ENCODE results near the gene CATSPERE. TPM values are rescaled to one million over a fixed set of nuclear protein-coding genes. Genes with fewer than 3 reads are reported as not detected.

The CATSPERE gene
- total and polyA plus RNA-seq, 9 of the 15 experiments (the other 6 are each of a cell fraction or from before 2014, with no cell fraction given) = 0.06 to 0.16 (median 0.09) TPM; not detected in 3

GRCh38 chr1:244451951-244452795 is 8.9 kb upstream of the CATSPERE start (continued):
- TF ChIP-seq CBFB (CRISPR knock-in tag; IDR thresholded peaks at IDR 0.05) = no peak
- TF ChIP-seq SIRT6 (IDR thresholded peaks at IDR 0.05; ENCODE audit: low read depth, low read length) = no peak
- no peak for TF ChIP-seq E2F3 (CRISPR knock-in tag; IDR thresholded peaks at IDR 0.05)
- TF ChIP-seq TBL1XR1 (IDR thresholded peaks at IDR 0.05; ENCODE audit: low read length in 2 of 2) = no peak; a peak in 1 of 4 replicates
- no peak for TF ChIP-seq GTF2B (IDR thresholded peaks at IDR 0.05; ENCODE audit: extremely low read depth, insufficient read length)
- TF ChIP-seq DLX4 (CRISPR knock-in tag; IDR thresholded peaks at IDR 0.05) = no peak
- no peak for TF ChIP-seq TARDBP (IDR thresholded peaks at IDR 0.05)
- no peak for TF ChIP-seq ZNF398 (CRISPR knock-in tag; IDR thresholded peaks at IDR 0.05)
- no peak for TF ChIP-seq SNRNP70 (optimal IDR thresholded peaks at IDR 0.05; ENCODE audit: low read depth, low read length)
- no peak for TF ChIP-seq FOXP4 (CRISPR knock-in tag; IDR thresholded peaks at IDR 0.05; ENCODE audit: borderline replicate concordance)
- TF ChIP-seq NFRKB (IDR thresholded peaks at IDR 0.05; ENCODE audit: low read depth) = 0 out of 2 replicates have a peak, but pooled peaks have one; percentile 48
- TF ChIP-seq MTA1 (IDR thresholded peaks at IDR 0.05; ENCODE audit: borderline replicate concordance) = 0 out of 2 replicates have a peak, but pooled peaks have one; percentile 41
- no peak for TF ChIP-seq ZNF696 (CRISPR knock-in tag; conservative IDR thresholded peaks at IDR 0.05)
- TF ChIP-seq CEBPG (CRISPR knock-in tag; IDR thresholded peaks at IDR 0.05) = no peak
- TF ChIP-seq CEBPG (tag; conservative IDR thresholded peaks at IDR 0.05 in 1 of 2, IDR thresholded peaks at IDR 0.05 in 1 of 2) = no peak
- no peak for TF ChIP-seq NFXL1 (CRISPR knock-in tag; IDR thresholded peaks at IDR 0.05)
- TF ChIP-seq ETV5 (CRISPR knock-in tag; IDR thresholded peaks at IDR 0.05; ENCODE audit: low read depth) = no peak
- TF ChIP-seq NR2C1 (IDR thresholded peaks at IDR 0.05) = peak; percentile 42; the same call in 1 of the 2 replicates
- TF ChIP-seq NR2C1 (tag; IDR thresholded peaks at IDR 0.05) = peak; percentile 83
- TF ChIP-seq RBFOX2 (IDR thresholded peaks at IDR 0.05; ENCODE audit: low read depth, low read length) = no peak
- TF ChIP-seq CTCF (IDR thresholded peaks at IDR 0.05 in 2 of 3, conservative IDR thresholded peaks at IDR 0.05 in 1 of 3; ENCODE audit: insufficient read depth in 2 of 3, low read depth in 1 of 3, low read length in 3 of 3) = peak; percentile 70 to 91 (median 71)
- peak; percentile 84; the same call in 1 of the 2 replicates for TF ChIP-seq ERF (CRISPR knock-in tag; IDR thresholded peaks at IDR 0.05)
